ENCODE data around the gene FAM13C. TPM values are rescaled to one million over a fixed set of nuclear protein-coding genes. Genes with fewer than 3 reads are reported as not detected.
"Not testable (repeated sequence)": the region's sequence is repeated elsewhere in the genome, so short reads cannot be mapped to it uniquely, and the experiment has no call there.

Gene FAM13C
- polyA plus RNA-seq: not detected

GRCh38 chr10:59362144-59362958 lies at the start of gene FAM13C:
FAM13C (minus strand) TSS chr10:59362549; CDS start chr10:59362460, 89 bp downstream.
- Mint-ChIP-seq H3K27ac (no peak within 1 kb of the TSS), H3K4me1 (no peaks in the 10 kb centered on the region), H3K27me3 (ENCODE audit: low read depth in 3 of 3) (peaks cover 4 to 7% (median 7%) of the 10 kb centered on the region in 3 donors), H3K9me3 (peaks cover 0 to 15% (median 5%) of the 10 kb centered on the region in 6 donors), H3K36me3 (no peaks in the 10 kb centered on the region), H3K4me3 (peak within 1 kb of the TSS in 1 of 5 donors; percentile 23)
- no peak for DNase-seq

- no peak for DNase-seq
- Mint-ChIP-seq H3K4me3 (no peak overlapping the region), H3K27ac (no peak overlapping the region), H3K4me1 (no peaks in the 10 kb centered on the region), H3K9me3 (peaks cover 0 to 33% (median 12%) of the 10 kb centered on the region in 6 donors), H3K27me3 (ENCODE audit: low read depth in 3 of 3) (no peaks in the 10 kb centered on the region), H3K36me3 (no peaks in the 10 kb centered on the region)
Measured at GRCh38 chr10:59405235-59405634, 42.9 kb upstream of the FAM13C start.

DNA sequence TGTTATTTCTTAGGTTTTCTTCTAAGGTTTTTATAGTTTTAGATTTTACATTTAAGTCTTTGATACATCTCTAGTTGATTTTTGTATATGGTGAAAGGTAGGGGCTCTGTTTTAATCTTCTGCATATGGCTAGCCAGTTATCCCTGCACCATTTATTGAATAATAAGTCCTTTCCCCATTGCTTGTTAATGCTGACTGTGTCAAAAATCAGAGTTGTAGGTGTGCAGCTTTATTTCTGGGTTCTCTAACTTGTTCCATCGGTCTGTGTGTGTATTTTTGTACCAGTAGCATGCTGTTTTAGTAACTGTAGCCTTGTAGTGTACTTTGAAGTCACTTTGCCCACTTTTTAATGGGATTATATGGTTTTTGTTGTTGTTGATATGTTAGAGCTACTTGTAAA lies 37.9 kb upstream of the FAM13C start:
- H3K27ac Mint-ChIP-seq: no peak overlapping the region
- H3K36me3 Mint-ChIP-seq: no peaks in the 10 kb centered on the region
- H3K9me3 Mint-ChIP-seq: peaks cover 9 to 35% (median 16%) of the 10 kb centered on the region in 6 donors
- H3K4me3 Mint-ChIP-seq: no peak overlapping the region
- no peaks in the 10 kb centered on the region for H3K4me1 Mint-ChIP-seq
- H3K27me3 Mint-ChIP-seq (ENCODE audit: low read depth in 3 of 3): peaks cover 0 to 2% (median 0%) of the 10 kb centered on the region in 3 donors
- no peak for DNase-seq

DNA sequence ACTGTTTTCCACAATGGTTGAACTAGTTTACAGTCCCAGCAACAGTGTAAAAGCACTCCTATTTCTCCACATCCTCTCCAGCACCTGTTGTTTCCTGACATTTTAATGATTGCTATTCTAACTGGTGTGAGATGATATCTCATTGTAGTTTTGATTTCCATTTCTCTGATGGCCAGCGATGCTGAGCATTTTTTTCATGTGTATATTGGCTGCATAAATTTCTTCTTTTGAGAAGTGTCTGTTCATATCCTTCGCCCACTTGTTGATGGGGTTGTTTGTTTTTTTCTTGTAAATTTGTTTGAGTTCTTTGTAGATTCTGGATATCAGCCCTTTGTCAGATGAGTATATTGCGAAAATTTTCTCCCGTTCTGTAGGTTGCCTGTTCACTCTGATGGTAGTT lies 37.0 kb upstream of the FAM13C start:
- not testable (repeated sequence) for H3K4me1 Mint-ChIP-seq; H3K36me3 Mint-ChIP-seq; DNase-seq; H3K27me3 Mint-ChIP-seq (ENCODE audit: low read depth in 3 of 3); H3K4me3 Mint-ChIP-seq; H3K27ac Mint-ChIP-seq
- H3K9me3 Mint-ChIP-seq: peaks cover 9 to 26% (median 15%) of the 10 kb centered on the region in 6 donors

DNA sequence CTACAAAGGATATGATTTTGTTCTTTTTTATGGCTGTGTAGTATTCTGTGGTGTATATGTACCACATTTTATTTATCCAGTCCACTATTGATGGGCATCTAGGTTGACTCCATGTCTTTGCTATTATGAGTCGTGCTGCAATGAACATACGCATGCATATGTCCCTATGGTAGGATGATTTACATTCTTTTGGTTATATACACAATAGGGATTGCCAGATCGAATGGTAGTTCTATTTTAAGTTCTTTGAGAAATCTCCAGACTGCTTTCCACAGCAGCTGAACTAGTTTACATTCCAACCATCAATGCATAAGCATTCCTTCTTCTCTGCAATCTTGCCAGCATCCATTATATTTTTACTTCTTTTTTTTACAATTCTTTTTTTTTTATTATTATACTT lies 35.6 kb upstream of the FAM13C start:
- H3K27me3 Mint-ChIP-seq (ENCODE audit: low read depth in 3 of 3): peaks cover 0 to 4% (median 0%) of the 10 kb centered on the region in 3 donors
- H3K36me3 Mint-ChIP-seq: no peaks in the 10 kb centered on the region
- no peak overlapping the region for H3K4me3 Mint-ChIP-seq
- no peak overlapping the region for H3K27ac Mint-ChIP-seq
- DNase-seq: no peak
- H3K9me3 Mint-ChIP-seq: peaks cover 9 to 23% (median 14%) of the 10 kb centered on the region in 6 donors
- H3K4me1 Mint-ChIP-seq: no peaks in the 10 kb centered on the region

GRCh38 chr10:59395984-59396383 lies 33.6 kb upstream of the FAM13C start:
- Mint-ChIP-seq H3K36me3 (no peaks in the 10 kb centered on the region), H3K27ac (no peak overlapping the region), H3K9me3 (peaks cover 3 to 20% (median 11%) of the 10 kb centered on the region in 6 donors), H3K27me3 (ENCODE audit: low read depth in 3 of 3) (peaks cover 0 to 4% (median 0%) of the 10 kb centered on the region in 3 donors), H3K4me3 (no peak overlapping the region), H3K4me1 (no peaks in the 10 kb centered on the region)
- DNase-seq: no peak

DNA sequence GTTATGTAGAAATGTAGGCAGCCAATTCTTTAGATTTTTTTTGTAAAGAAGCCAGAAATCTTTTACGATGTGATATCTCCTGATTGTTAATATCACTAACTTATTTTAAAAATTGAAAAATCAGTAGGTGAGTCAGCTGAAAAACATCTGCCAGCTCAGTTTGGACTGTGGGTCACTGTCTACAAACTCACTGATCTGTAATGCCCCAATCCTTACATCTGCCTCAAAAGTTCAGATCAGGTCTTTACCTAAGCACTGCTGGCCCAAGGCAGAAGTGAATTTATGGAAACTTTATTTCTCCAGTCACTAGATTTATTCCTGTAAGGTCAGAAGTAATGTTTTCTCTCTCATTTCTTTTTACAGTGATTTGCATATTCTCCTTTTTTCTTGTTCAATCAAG lies 31.0 kb upstream of the FAM13C start:
- peaks cover 0 to 8% (median 3%) of the 10 kb centered on the region in 6 donors for H3K9me3 Mint-ChIP-seq
- no peak overlapping the region for H3K4me3 Mint-ChIP-seq
- no peak for DNase-seq
- H3K4me1 Mint-ChIP-seq: no peaks in the 10 kb centered on the region
- H3K27ac Mint-ChIP-seq: no peak overlapping the region
- H3K27me3 Mint-ChIP-seq (ENCODE audit: low read depth in 3 of 3): peaks cover 0 to 3% (median 0%) of the 10 kb centered on the region in 3 donors
- no peaks in the 10 kb centered on the region for H3K36me3 Mint-ChIP-seq

DNA sequence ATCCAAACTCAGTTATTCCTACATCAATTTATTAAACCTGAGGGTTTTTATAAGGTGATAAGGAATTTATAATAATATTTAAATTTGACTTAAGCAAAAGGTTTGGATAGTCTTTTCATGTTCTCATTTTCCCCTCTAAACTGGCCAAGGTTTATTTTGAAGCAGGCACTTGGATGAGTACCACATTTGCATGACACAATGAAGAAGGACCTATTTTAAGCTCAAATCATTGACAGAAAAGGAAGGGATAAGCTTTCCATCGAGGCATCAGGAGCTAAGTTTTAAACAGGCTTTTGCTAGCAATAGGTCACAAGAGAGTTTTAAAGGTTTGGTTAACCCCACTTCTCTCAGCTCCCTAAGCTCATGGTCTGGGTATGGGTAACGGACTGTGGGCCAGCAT lies 28.7 kb upstream of the FAM13C start:
- H3K4me1 Mint-ChIP-seq: no peaks in the 10 kb centered on the region
- H3K27me3 Mint-ChIP-seq (ENCODE audit: low read depth in 3 of 3): peaks cover 0 to 4% (median 0%) of the 10 kb centered on the region in 3 donors
- H3K36me3 Mint-ChIP-seq: no peaks in the 10 kb centered on the region
- no peak for DNase-seq
- no peak overlapping the region for H3K4me3 Mint-ChIP-seq
- H3K27ac Mint-ChIP-seq: no peak overlapping the region
- peaks cover 0 to 8% (median 3%) of the 10 kb centered on the region in 6 donors for H3K9me3 Mint-ChIP-seq

DNA sequence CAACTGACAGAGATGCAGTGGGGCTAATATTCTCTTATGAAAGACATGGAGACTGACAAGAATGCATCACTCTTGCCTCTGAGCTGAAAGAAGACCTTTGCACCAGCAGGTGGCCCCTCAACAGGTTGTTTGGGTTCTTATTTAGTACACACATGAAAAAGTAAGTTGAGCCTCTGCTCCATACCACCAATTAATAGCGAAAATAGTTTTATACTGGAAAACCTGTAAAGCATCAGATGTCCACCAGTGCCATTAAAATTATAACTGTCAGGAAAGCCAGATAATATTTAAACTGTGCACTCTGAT lies 26.3 kb upstream of the FAM13C start:
- H3K36me3 Mint-ChIP-seq: no peaks in the 10 kb centered on the region
- no peak overlapping the region for H3K4me3 Mint-ChIP-seq
- DNase-seq: no peak
- no peak overlapping the region for H3K27ac Mint-ChIP-seq
- H3K27me3 Mint-ChIP-seq (ENCODE audit: low read depth in 3 of 3): peaks cover 0 to 2% (median 1%) of the 10 kb centered on the region in 3 donors
- no peaks in the 10 kb centered on the region for H3K4me1 Mint-ChIP-seq
- H3K9me3 Mint-ChIP-seq: peaks cover 0 to 8% (median 4%) of the 10 kb centered on the region in 6 donors

DNA sequence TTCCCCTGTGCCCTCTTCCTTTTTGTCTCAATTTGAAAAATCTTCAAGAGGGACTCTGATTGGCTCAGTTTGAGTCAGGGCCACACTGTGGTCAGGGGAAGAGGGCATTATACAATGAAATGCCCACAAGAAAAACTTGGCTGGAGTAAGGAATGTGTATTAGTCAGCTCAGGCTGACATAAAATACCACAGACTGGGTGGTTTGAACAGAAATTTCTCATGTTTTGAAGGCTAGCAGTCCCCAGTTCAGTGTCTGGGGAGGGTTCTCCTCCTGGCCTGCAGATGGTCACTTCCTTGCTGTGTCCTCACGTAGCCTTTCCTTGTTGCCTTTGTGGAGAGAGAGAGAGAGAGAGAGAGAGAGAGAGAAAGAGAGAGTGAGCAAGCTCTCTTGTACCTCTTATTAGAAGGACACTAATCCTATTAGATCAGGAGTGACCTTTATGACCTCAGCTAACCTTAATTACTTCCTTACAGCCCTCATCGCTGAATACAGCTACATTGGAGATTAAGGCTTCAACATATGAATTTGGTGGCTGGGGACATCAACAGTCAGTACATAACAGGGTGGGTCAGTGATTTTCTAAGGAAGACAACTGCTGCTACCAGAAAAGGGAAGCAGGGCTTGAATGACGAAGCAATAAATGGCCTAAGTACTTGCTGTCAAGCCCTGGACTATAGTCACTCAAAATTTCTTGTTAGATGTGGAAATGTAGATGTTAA lies 25.8 kb upstream of the FAM13C start:
- no peak overlapping the region for H3K4me3 Mint-ChIP-seq
- H3K27ac Mint-ChIP-seq: no peak overlapping the region
- no peaks in the 10 kb centered on the region for H3K36me3 Mint-ChIP-seq
- H3K27me3 Mint-ChIP-seq (ENCODE audit: low read depth in 3 of 3): peaks cover 0 to 2% (median 1%) of the 10 kb centered on the region in 3 donors
- H3K4me1 Mint-ChIP-seq: no peaks in the 10 kb centered on the region
- peaks cover 0 to 8% (median 4%) of the 10 kb centered on the region in 6 donors for H3K9me3 Mint-ChIP-seq
- DNase-seq: no peak

DNA sequence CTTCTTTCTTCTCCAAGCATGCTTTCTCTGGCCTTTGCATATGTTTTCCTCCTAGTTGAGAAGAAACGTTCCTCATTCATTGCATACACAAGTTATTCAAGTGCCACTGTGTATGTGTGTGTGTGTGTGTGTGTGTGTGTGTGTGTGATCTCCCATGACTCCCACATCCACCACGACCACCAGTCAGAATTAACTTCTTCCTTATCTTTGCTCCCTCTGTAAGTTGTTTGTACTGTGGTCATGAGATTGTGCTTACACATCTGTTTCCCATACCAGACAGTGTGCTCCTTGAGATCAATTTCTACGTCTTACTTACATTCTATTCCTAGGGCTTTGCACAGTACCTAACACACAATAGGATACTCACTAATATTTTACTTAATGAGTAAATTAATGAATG lies 22.4 kb upstream of the FAM13C start:
- H3K9me3 Mint-ChIP-seq: peaks cover 0 to 9% (median 2%) of the 10 kb centered on the region in 6 donors
- H3K27me3 Mint-ChIP-seq (ENCODE audit: low read depth in 3 of 3): peaks cover 0 to 2% (median 1%) of the 10 kb centered on the region in 3 donors
- no peak overlapping the region for H3K4me3 Mint-ChIP-seq
- no peak overlapping the region for H3K27ac Mint-ChIP-seq
- H3K4me1 Mint-ChIP-seq: no peaks in the 10 kb centered on the region
- no peaks in the 10 kb centered on the region for H3K36me3 Mint-ChIP-seq
- no peak for DNase-seq

DNA sequence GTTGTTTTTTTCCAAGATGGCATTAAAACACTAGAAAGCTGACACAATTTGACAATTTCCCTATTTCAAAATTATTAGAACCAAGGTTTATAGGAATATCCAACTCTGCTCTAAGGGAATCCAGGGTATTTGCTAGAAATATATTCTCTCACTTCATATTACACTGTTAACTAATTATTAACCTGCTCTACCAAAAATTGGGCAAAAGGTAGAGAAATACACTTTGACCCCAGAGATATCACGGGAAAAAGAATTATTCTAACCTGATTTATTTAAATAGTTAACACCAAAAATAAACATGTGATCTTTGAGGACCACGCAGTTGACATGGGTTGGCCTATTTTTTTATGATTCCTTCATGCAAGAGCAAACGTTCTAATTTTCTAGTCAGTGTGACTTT lies 21.6 kb upstream of the FAM13C start:
- H3K27ac Mint-ChIP-seq: no peak overlapping the region
- peaks cover 0 to 2% (median 1%) of the 10 kb centered on the region in 3 donors for H3K27me3 Mint-ChIP-seq (ENCODE audit: low read depth in 3 of 3)
- H3K36me3 Mint-ChIP-seq: no peaks in the 10 kb centered on the region
- H3K9me3 Mint-ChIP-seq: peaks cover 0 to 10% (median 2%) of the 10 kb centered on the region in 6 donors
- H3K4me3 Mint-ChIP-seq: no peak overlapping the region
- H3K4me1 Mint-ChIP-seq: no peaks in the 10 kb centered on the region
- no peak for DNase-seq

GRCh38 chr10:59383436-59383835 lies 21.1 kb upstream of the FAM13C start:
- Mint-ChIP-seq H3K9me3 (peaks cover 0 to 10% (median 2%) of the 10 kb centered on the region in 6 donors), H3K27ac (no peak overlapping the region), H3K4me1 (no peaks in the 10 kb centered on the region), H3K4me3 (no peak overlapping the region), H3K27me3 (ENCODE audit: low read depth in 3 of 3) (peaks cover 0 to 2% (median 1%) of the 10 kb centered on the region in 3 donors), H3K36me3 (no peaks in the 10 kb centered on the region)
- DNase-seq: no peak

DNA sequence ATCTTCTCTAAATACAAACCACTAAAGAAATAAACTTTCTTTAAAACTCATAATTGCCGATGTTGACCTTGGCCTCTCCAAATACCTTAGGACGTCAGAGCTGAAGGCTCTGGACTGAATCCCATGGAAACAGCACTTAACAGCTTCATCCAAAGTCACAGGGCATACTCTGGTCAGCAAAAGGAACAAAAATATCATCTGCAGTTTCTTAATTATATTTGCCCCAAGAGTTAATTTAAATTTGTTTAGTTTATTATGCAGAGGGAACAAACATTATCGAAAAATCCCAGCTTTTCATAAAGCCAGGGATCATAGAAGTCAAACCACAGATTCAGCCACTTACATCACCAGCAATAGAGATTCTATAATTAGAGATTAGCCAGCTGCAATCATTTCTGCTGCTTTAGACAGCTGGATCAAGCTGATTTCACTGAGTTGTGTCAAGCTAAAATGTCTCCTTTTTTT lies 20.5 kb upstream of the FAM13C start:
- Mint-ChIP-seq H3K4me1 (no peaks in the 10 kb centered on the region), H3K27me3 (ENCODE audit: low read depth in 3 of 3) (peaks cover 0 to 2% (median 1%) of the 10 kb centered on the region in 3 donors), H3K4me3 (no peak overlapping the region), H3K36me3 (no peaks in the 10 kb centered on the region), H3K27ac (no peak overlapping the region), H3K9me3 (peaks cover 0 to 7% (median 0%) of the 10 kb centered on the region in 6 donors)
- no peak for DNase-seq

Data from immature natural killer cell (primary cell).